ENCODE data around the gene ANKS1B. TPM values are rescaled to one million over a fixed set of nuclear protein-coding genes. Genes with fewer than 3 reads are reported as not detected.

Gene ANKS1B
- total RNA-seq, 1 experiment from 2014 or later = 9.7 TPM

- TF ChIP-seq REST (IDR thresholded peaks at IDR 0.05; ENCODE audit: insufficient read depth in 1 of 2, low read depth in 2 of 2, low read length in 1 of 2) (no peak), POLR2AphosphoS5 (IDR thresholded peaks at IDR 0.05; ENCODE audit: low read depth, low read length) (no peak), CTCF (IDR thresholded peaks at IDR 0.05) (no peak), SIN3A (IDR thresholded peaks at IDR 0.05; ENCODE audit: borderline replicate concordance, insufficient read depth, low read depth, low read length) (no peak), TCF7L2 (IDR thresholded peaks at IDR 0.05; ENCODE audit: low read depth, low read length) (no peak)
- no peak overlapping the region for H3K4me3 ChIP-seq (ENCODE audit: low read depth in 2 of 2, low read length in 2 of 2)
- in situ Hi-C loops (cut with HindIII; ENCODE audit: low pct_unique_long_range_greater_than_20kb, low sequenced_read_pairs) (no loop called here), intact Hi-C loops (cut with micrococcal nuclease; ENCODE audit: unreplicated experiment) (no loop called here)
- ChIA-PET CTCF (no interaction called here), POLR2A (no interaction called here)
- no peaks in the 10 kb centered on the region for H3K4me1 ChIP-seq (ENCODE audit: control insufficient read depth, insufficient read depth, low read length)
- ATAC-seq = no peak
- H3K27ac ChIP-seq (ENCODE audit: low read length) = no peak overlapping the region
- no TSS peak for BruUV-seq (replicated peaks)
- H3K9me3 ChIP-seq (ENCODE audit: control insufficient read depth, insufficient read depth, low read depth, low read length) = 0 out of 2 replicates have a peak, but pooled peaks cover 3% of the 10 kb centered on the region
- no peaks in the 10 kb centered on the region for H3K36me3 ChIP-seq (ENCODE audit: control insufficient read depth, insufficient read depth, low read length)
- no peaks in the 10 kb centered on the region for H3K27me3 ChIP-seq (ENCODE audit: control insufficient read depth, insufficient read depth, low read length)
- no peak for DNase-seq (ENCODE audit: low read depth, low spot score)
Measured at GRCh38 chr12:99147130-99147529, 837.6 kb downstream of the ANKS1B start.

- intact Hi-C loops (cut with micrococcal nuclease; ENCODE audit: unreplicated experiment) = no loop called here
Measured at GRCh38 chr12:99146730-99147129, 838.0 kb downstream of the ANKS1B start.

More at GRCh38 chr12:99146730-99147129, 838.0 kb downstream of the ANKS1B start:
- Histone ChIP-seq H3K36me3 (ENCODE audit: control insufficient read depth, insufficient read depth, low read length) (no peaks in the 10 kb centered on the region), H3K4me1 (ENCODE audit: control insufficient read depth, insufficient read depth, low read length) (no peaks in the 10 kb centered on the region), H3K27me3 (ENCODE audit: control insufficient read depth, insufficient read depth, low read length) (no peaks in the 10 kb centered on the region), H3K27ac (ENCODE audit: low read length) (no peak overlapping the region), H3K9me3 (ENCODE audit: control insufficient read depth, insufficient read depth, low read depth, low read length) (0 out of 2 replicates have a peak, but pooled peaks cover 3% of the 10 kb centered on the region), H3K4me3 (ENCODE audit: low read depth in 2 of 2, low read length in 2 of 2) (0 out of 4 replicates have a peak overlapping the region, but pooled peaks of 1 of the 2 experiments have one; percentile 2)
- TF ChIP-seq POLR2AphosphoS5 (IDR thresholded peaks at IDR 0.05; ENCODE audit: low read depth, low read length) (no peak), TCF7L2 (IDR thresholded peaks at IDR 0.05; ENCODE audit: low read depth, low read length) (no peak), REST (IDR thresholded peaks at IDR 0.05; ENCODE audit: insufficient read depth in 1 of 2, low read depth in 2 of 2, low read length in 1 of 2) (no peak), CTCF (IDR thresholded peaks at IDR 0.05) (no peak), SIN3A (IDR thresholded peaks at IDR 0.05; ENCODE audit: borderline replicate concordance, insufficient read depth, low read depth, low read length) (no peak)
- CTCF ChIA-PET = no interaction called here
- no TSS peak for BruUV-seq (replicated peaks)
- in situ Hi-C loops (cut with HindIII; ENCODE audit: low pct_unique_long_range_greater_than_20kb, low sequenced_read_pairs) = no loop called here
- ATAC-seq = no peak
- DNase-seq (ENCODE audit: low read depth, low spot score) = no peak
- POLR2A ChIA-PET = no interaction called here
